ENCODE results near the gene OSBPL3. TPM values are rescaled to one million over a fixed set of nuclear protein-coding genes. Genes with fewer than 3 reads are reported as not detected.
A peak's percentile ranks its signal among the peaks of the same experiment; 100 is the strongest.

Gene OSBPL3
- total and polyA plus RNA-seq, 12 donors: 1.1 to 8.4 (median 3.1) TPM

- H3K27ac ChIP-seq: peak overlapping the region in 2 of 5 donors; percentile 42 to 73
- H3K4me3 ChIP-seq: no peak overlapping the region
- no peaks in the 10 kb centered on the region for H3K4me1 ChIP-seq (replicated peaks in 1 of 2)
- no peaks in the 10 kb centered on the region for H3K9me3 ChIP-seq (replicated peaks in 1 of 3)
- H3K36me3 ChIP-seq (replicated peaks in 1 of 2): no peaks in the 10 kb centered on the region
- no peak for DNase-seq
- no peaks in the 10 kb centered on the region for H3K27me3 ChIP-seq
- TF ChIP-seq POLR2A (IDR thresholded peaks at IDR 0.05) (no peak), CTCF (IDR thresholded peaks at IDR 0.05) (no peak)
- WGBS, 4 donors: 55 to 81% (median 74%) methylated on average over 5 of the region's 5 CpGs
- intact Hi-C loops (cut with DNase I): no loop called here
Measured at GRCh38 chr7:24833549-24833948, 146.4 kb downstream of the OSBPL3 start.

- TF ChIP-seq POLR2A (IDR thresholded peaks at IDR 0.05) (no peak), CTCF (IDR thresholded peaks at IDR 0.05) (no peak)
- H3K27ac ChIP-seq: peak overlapping the region in 2 of 5 donors; percentile 26 to 47
- no peaks in the 10 kb centered on the region for H3K4me1 ChIP-seq (replicated peaks in 1 of 2)
- H3K27me3 ChIP-seq: no peaks in the 10 kb centered on the region
- intact Hi-C loops (cut with DNase I): no loop called here
- H3K36me3 ChIP-seq (replicated peaks in 1 of 2): no peaks in the 10 kb centered on the region
- WGBS, 4 donors: 62 to 78% (median 63%) methylated on average over 4 of the region's 4 CpGs
- H3K9me3 ChIP-seq (replicated peaks in 1 of 3): no peaks in the 10 kb centered on the region
- no peak for DNase-seq
- no peak overlapping the region for H3K4me3 ChIP-seq
Measured at GRCh38 chr7:24831240-24831639, 148.7 kb downstream of the OSBPL3 start.

- Histone ChIP-seq H3K36me3 (replicated peaks in 1 of 2) (no peaks in the 10 kb centered on the region), H3K4me3 (no peak overlapping the region), H3K27ac (peak overlapping the region in 2 of 5 donors; percentile 8 to 26), H3K4me1 (replicated peaks in 1 of 2) (no peaks in the 10 kb centered on the region), H3K27me3 (no peaks in the 10 kb centered on the region), H3K9me3 (replicated peaks in 1 of 3) (no peaks in the 10 kb centered on the region)
- TF ChIP-seq CTCF (IDR thresholded peaks at IDR 0.05) (no peak), POLR2A (IDR thresholded peaks at IDR 0.05) (no peak)
- DNase-seq: no peak
- WGBS, 4 donors: 79 to 85% (median 84%) methylated on average over 9 of the region's 9 CpGs
- intact Hi-C loops (cut with DNase I): no loop called here
Measured at GRCh38 chr7:24830440-24831050, 149.4 kb downstream of the OSBPL3 start.

GRCh38 chr7:24829787-24830186, 150.2 kb downstream of the OSBPL3 start:
- Histone ChIP-seq H3K4me1 (replicated peaks in 1 of 2) (no peaks in the 10 kb centered on the region), H3K9me3 (replicated peaks in 1 of 3) (no peaks in the 10 kb centered on the region), H3K27ac (no peak overlapping the region), H3K36me3 (replicated peaks in 1 of 2) (no peaks in the 10 kb centered on the region), H3K27me3 (no peaks in the 10 kb centered on the region), H3K4me3 (no peak overlapping the region)
- intact Hi-C loops (cut with DNase I): loop anchor here in 1 of 2 donors (10.0 kb wide), 2 partner anchors 145 to 235 kb away; no protein-coding TSS in a partner anchor
- no peak for DNase-seq
- TF ChIP-seq CTCF (IDR thresholded peaks at IDR 0.05) (no peak), POLR2A (IDR thresholded peaks at IDR 0.05) (no peak)
- WGBS, 4 donors: 83 to 86% (median 86%) methylated on average over 2 of the region's 2 CpGs
